ENCODE measurements around the gene TNFSF15. TPM values are rescaled to one million over a fixed set of nuclear protein-coding genes. Genes with fewer than 3 reads are reported as not detected.
A peak's percentile ranks its signal among the peaks of the same experiment; 100 is the strongest.
"Not testable (repeated sequence)": the region's sequence is repeated elsewhere in the genome, so short reads cannot be mapped to it uniquely, and the experiment has no call there.

TNFSF15 gene
- total RNA-seq, 1 donor from 2014 or later, result 2.2 TPM

GRCh38 chr9:114756920-114757319 lies 48.9 kb downstream of the TNFSF15 start:
- no peak for DNase-seq (ENCODE audit: low spot score)

GRCh38 chr9:114754581-114754980 lies 51.3 kb downstream of the TNFSF15 start:
- no peak for DNase-seq (ENCODE audit: low spot score)

GRCh38 chr9:114746591-114747346 lies 59.1 kb downstream of the TNFSF15 start:
- DNase-seq (ENCODE audit: low spot score), result no peak

GRCh38 chr9:114745879-114746550 lies 59.8 kb downstream of the TNFSF15 start:
- no peak for DNase-seq (ENCODE audit: low spot score)

GRCh38 chr9:114745108-114745848 lies 60.6 kb downstream of the TNFSF15 start:
- DNase-seq (ENCODE audit: low spot score), result no peak

GRCh38 chr9:114743446-114743845 lies 62.4 kb downstream of the TNFSF15 start:
- DNase-seq (ENCODE audit: low spot score), result no peak

- DNase-seq (ENCODE audit: low spot score), result no peak
Measured at GRCh38 chr9:114742947-114743346, 62.9 kb downstream of the TNFSF15 start.

GRCh38 chr9:114741521-114741920 lies 64.3 kb downstream of the TNFSF15 start:
- not testable (repeated sequence) for DNase-seq (ENCODE audit: low spot score)

- peak; percentile 77 for DNase-seq (ENCODE audit: low spot score)
Measured at GRCh38 chr9:114738581-114739316, 67.1 kb downstream of the TNFSF15 start.

GRCh38 chr9:114737847-114738246 lies 68.0 kb downstream of the TNFSF15 start:
- no peak for DNase-seq (ENCODE audit: low spot score)

- DNase-seq (ENCODE audit: low spot score), result no peak
Measured at GRCh38 chr9:114737118-114737517, 68.7 kb downstream of the TNFSF15 start.

- no peak for DNase-seq (ENCODE audit: low spot score)
Measured at GRCh38 chr9:114735704-114736103, 70.1 kb downstream of the TNFSF15 start.

GRCh38 chr9:114735139-114735538 lies 70.7 kb downstream of the TNFSF15 start:
- DNase-seq (ENCODE audit: low spot score), result not testable (repeated sequence)

Other genes with a start within 250 kb of the TNFSF15 start
- gene ATP6V1G1, start 218.3 kb downstream of the TNFSF15 start, total RNA-seq, result 68.9 TPM
- 8.3 TPM for gene TMEM268, start 194.7 kb downstream of the TNFSF15 start, total RNA-seq
- gene TEX53, start 148.2 kb downstream of the TNFSF15 start, total RNA-seq, result not detected
- gene TEX48, start 123.8 kb downstream of the TNFSF15 start, total RNA-seq, result not detected
- gene TNFSF8, start 124.6 kb upstream of the TNFSF15 start, total RNA-seq, result 2.8 TPM

Measured in mucosa of gallbladder (tissue), 1 donor.